SK-N-SH (cell line): Measurements from ENCODE around the gene ATAD1. TPM values are rescaled to one million over a fixed set of nuclear protein-coding genes. Genes with fewer than 3 reads are reported as not detected.

ENCODE experiments used
- CTCF ChIA-PET: fragments of 300-600, 350-600 bp; formaldehyde crosslinking; extraction: SDS; loops from one replicate; lab custom pipeline; 2021; lab: Yijun Ruan, JAX
- POLR2A ChIA-PET: fragments of 350-600 bp; sonication (Branson Sonifier 250); formaldehyde crosslinking; extraction: SDS; loops from one replicate; lab custom pipeline; 2020; ENCODE audit warnings: antibody characterized with exemption, inconsistent platforms; lab: Yijun Ruan, JAX
- DNase-seq: peaks from one replicate; pipeline ENCODE4 v3.0.0; 2012
- H2AFZ ChIP-seq: fragments of 200-600 bp; sonication (generic); 2 replicates; pipeline ENCODE4 v1.8.1; 2016; ENCODE audit warnings: antibody characterized with exemption, mild to moderate bottlenecking, low read depth
- H3F3A ChIP-seq: fragments of 200-600 bp; sonication (generic); replicated peaks from 2 replicates; pipeline ENCODE3; 2016; ENCODE audit warnings: antibody characterized with exemption, mild to moderate bottlenecking; ENCODE audit not compliant: insufficient read depth
- H3K27ac ChIP-seq, 2 experiments: fragments of 200-500 bp in 1 of 2; fragments of 200-600 bp in 1 of 2; sonication (Bioruptor generic) in 1 of 2; sonication (generic), shearing (Covaris generic) in 1 of 2; 2 replicates each; pipeline versions ENCODE4 v1.5.1 to v1.6.1; 2014 to 2016; ENCODE audit warnings: low read depth in 2 of 2, inconsistent platforms in 1 of 2, low read length in 1 of 2, mild to moderate bottlenecking in 1 of 2, mixed read lengths in 1 of 2
- H3K27me3 ChIP-seq: fragments of 200-600 bp; sonication (generic), shearing (Covaris generic); 2 replicates; pipeline ENCODE4 v1.6.1; 2016; ENCODE audit warnings: mixed run types; ENCODE audit not compliant: insufficient read depth
- H3K36me3 ChIP-seq, 2 experiments: fragments of 200-500 bp in 1 of 2; fragments of 200-600 bp in 1 of 2; sonication (Bioruptor generic) in 1 of 2; sonication (generic) in 1 of 2; replicated peaks in 1 of 2; 2 replicates each; pipeline versions ENCODE3 to v1.5.1; 2014 to 2016; ENCODE audit warnings: low read length in 1 of 2, mild to moderate bottlenecking in 1 of 2; ENCODE audit not compliant: insufficient read depth in 2 of 2, control insufficient read depth in 1 of 2
- H3K4me1 ChIP-seq, 2 experiments: fragments of 200-500 bp in 1 of 2; fragments of 200-600 bp in 1 of 2; sonication (Bioruptor generic) in 1 of 2; sonication (generic), shearing (Covaris generic) in 1 of 2; 2 replicates each; pipeline versions ENCODE4 v1.5.1 to v1.6.1; 2014 to 2016; ENCODE audit warnings: low read depth in 1 of 2, low read length in 1 of 2, mixed run types in 1 of 2; ENCODE audit not compliant: insufficient read depth in 2 of 2, control insufficient read depth in 1 of 2
- H3K4me2 ChIP-seq: fragments of 200-600 bp; sonication (generic), shearing (Covaris generic); 2 replicates; pipeline ENCODE4 v1.6.1; 2017; ENCODE audit warnings: mixed run types
- H3K4me3 ChIP-seq, 2 experiments: fragments of 200-500 bp in 1 of 2; fragments of 200-600 bp in 1 of 2; sonication (Bioruptor generic) in 1 of 2; sonication (generic), shearing (Covaris generic) in 1 of 2; 2 replicates each; pipeline versions ENCODE4 v1.5.1 to v1.8.1; 2014 to 2016; ENCODE audit warnings: low read depth in 2 of 2, inconsistent platforms in 1 of 2, low read length in 1 of 2, mild to moderate bottlenecking in 1 of 2, mixed read lengths in 1 of 2, moderate library complexity in 1 of 2
- H3K79me2 ChIP-seq: fragments of 200-600 bp; sonication (generic); 2 replicates; pipeline ENCODE4 v1.8.1; 2017; ENCODE audit warnings: mild to moderate bottlenecking; ENCODE audit not compliant: insufficient read depth
- H3K9ac ChIP-seq: fragments of 200-600 bp; sonication (generic); 2 replicates; pipeline ENCODE4 v1.6.1; 2017; ENCODE audit warnings: mixed run types
- H3K9me2 ChIP-seq: fragments of 200-600 bp; sonication (generic); 2 replicates; pipeline ENCODE4 v1.6.1; 2017; ENCODE audit warnings: mixed run types
- H3K9me3 ChIP-seq: fragments of 200-600 bp; sonication (generic); 2 replicates; pipeline ENCODE4 v1.6.1; 2017; ENCODE audit warnings: mixed run types, mild to moderate bottlenecking, moderate library complexity
- H4K20me1 ChIP-seq: fragments of 200-600 bp; sonication (generic); 2 replicates; pipeline ENCODE4 v1.6.1; 2017; ENCODE audit warnings: mild to moderate bottlenecking, mixed run types; ENCODE audit not compliant: insufficient read depth
- ELF1 ChIP-seq: IDR thresholded peaks from 2 replicates; pipeline ENCODE4 v1.4.0; 2012
- FOSL2 ChIP-seq: IDR thresholded peaks from 2 replicates; pipeline ENCODE4 v1.4.0; 2012; ENCODE audit warnings: low read depth, mild to moderate bottlenecking, moderate library complexity, borderline replicate concordance
- FOXM1 ChIP-seq: IDR thresholded peaks from 2 replicates; pipeline ENCODE4 v1.4.0; 2012; ENCODE audit warnings: low read depth, mild to moderate bottlenecking
- JUND ChIP-seq: IDR thresholded peaks from 2 replicates; pipeline ENCODE4 v1.4.0; 2012
- MAX ChIP-seq: IDR thresholded peaks from 2 replicates; pipeline ENCODE4 v1.4.0; 2012; ENCODE audit warnings: low read depth
- PBX3 ChIP-seq: IDR thresholded peaks from 2 replicates; pipeline ENCODE4; 2012
- POLR2AphosphoS5 ChIP-seq: IDR thresholded peaks from 2 replicates; pipeline ENCODE4 v1.6.1; 2012; ENCODE audit warnings: low read depth, low read length
- RCOR1 ChIP-seq: fragments of 150-350 bp; IDR thresholded peaks from 2 replicates; pipeline ENCODE4 v1.6.1; 2017; ENCODE audit warnings: antibody characterized with exemption, low read length
- TAF1 ChIP-seq: IDR thresholded peaks from 2 replicates; pipeline ENCODE4 v1.6.1; 2012; ENCODE audit warnings: low read depth, mild to moderate bottlenecking, low read length, moderate library complexity, borderline replicate concordance
- TEAD4 ChIP-seq: IDR thresholded peaks from 2 replicates; pipeline ENCODE4 v1.4.0; 2012; ENCODE audit warnings: mild to moderate bottlenecking, borderline replicate concordance; ENCODE audit not compliant: insufficient read depth
- WGBS: methylation state at CpG from one replicate; pipeline ENCODE4 v1.1.6; 2017; ENCODE audit warnings: low lambda C conversion rate; 5-methylcytosine and 5-hydroxymethylcytosine counted together
- polyA plus RNA-seq, 3 experiments: library from polyadenylated mRNA; depleted of rRNA; stranded (reverse); fragments of >200 nt; gene quantifications; 2 replicates each; pipeline ENCODE4 v1.2.3, GENCODE V29; 2012

The ATAD1 gene
- polyA plus RNA-seq, 1 of the 3 experiments (the other 2 are of a cell fraction): 13.5 TPM

GRCh38 chr10:87845624-87845998 is 27.6 kb upstream of the ATAD1 start:
- Histone ChIP-seq H3K79me2 (no peaks in the 10 kb centered on the region), H3K27ac (no peak overlapping the region), H3K9me3 (no peaks in the 10 kb centered on the region), H2AFZ (no peak overlapping the region), H4K20me1 (no peaks in the 10 kb centered on the region), H3K4me1 (peaks cover 2 to 17% of the 10 kb centered on the region in 2 experiments; a peak in 3 of 4 replicates), H3K9me2 (no peaks in the 10 kb centered on the region), H3K36me3 (no peaks in the 10 kb centered on the region), H3K4me3 (no peak overlapping the region), H3K9ac (no peak overlapping the region), H3F3A (no peaks in the 10 kb centered on the region), H3K4me2 (no peak overlapping the region), H3K27me3 (no peaks in the 10 kb centered on the region)
- TF ChIP-seq FOXM1: no peak
- ChIA-PET CTCF (interaction anchor here (0.9 to 1.5 kb wide), 4 partner anchors 11 to 720 kb away, joined by 3 to 4 read pairs (median 3); no protein-coding TSS in a partner anchor), POLR2A (interaction anchor here (0.6 kb wide), 1 partner anchor 26 kb away, joined by 3 read pairs; no protein-coding TSS in a partner anchor)
- DNase-seq: no peak
- 82% methylated on average over 3 of the region's 3 CpGs for WGBS

- no peak overlapping the region for H3K4me2 ChIP-seq
- peak; percentile 45; the same call in 1 of the 2 replicates for TF ChIP-seq JUND
- no peak for TF ChIP-seq POLR2AphosphoS5
- TF ChIP-seq RCOR1: no peak
- TF ChIP-seq TAF1: no peak
- no peak for TF ChIP-seq ELF1
- TF ChIP-seq FOSL2: peak; percentile 80
- TF ChIP-seq MAX: no peak
- TF ChIP-seq TEAD4: no peak
- TF ChIP-seq PBX3: no peak
- POLR2A ChIA-PET: no interaction called here
Observed at GRCh38 chr10:87844837-87845623, 27.0 kb upstream of the ATAD1 start.

More at GRCh38 chr10:87844837-87845623, 27.0 kb upstream of the ATAD1 start:
- H3K27me3 ChIP-seq: no peaks in the 10 kb centered on the region
- H3K4me1 ChIP-seq: peaks cover 2 to 17% of the 10 kb centered on the region in 2 experiments; a peak in 3 of 4 replicates
- H3K4me3 ChIP-seq: no peak overlapping the region
- no peak overlapping the region for H3K9ac ChIP-seq
- WGBS: 4% methylated on average over 1 of the region's 1 CpG
- H3K27ac ChIP-seq: no peak overlapping the region
- no peaks in the 10 kb centered on the region for H3K36me3 ChIP-seq
- CTCF ChIA-PET: interaction anchor here (1.3 to 1.5 kb wide), 3 partner anchors 11 to 720 kb away, joined by 3 to 4 read pairs (median 3); no protein-coding TSS in a partner anchor
- no peak for DNase-seq
- no peak overlapping the region for H2AFZ ChIP-seq
- no peaks in the 10 kb centered on the region for H3K9me3 ChIP-seq
- H4K20me1 ChIP-seq: no peaks in the 10 kb centered on the region
- H3F3A ChIP-seq: peaks cover under 1% of the 10 kb centered on the region
- H3K9me2 ChIP-seq: no peaks in the 10 kb centered on the region
- no peaks in the 10 kb centered on the region for H3K79me2 ChIP-seq
